NCI-H1694 treated with DMSO at 0.1 percent for 48 hours (cell line): ENCODE measurements around the gene PRKACA.

Experiments
- DNase-seq: peaks from one replicate; lab custom pipeline; 2025; lab: John Stamatoyannopoulos, UW

PRKACA gene

GRCh38 chr19:14116918-14117578, 514 bp downstream of the PRKACA start:
- no peak for DNase-seq

GRCh38 chr19:14116525-14116917, 1.0 kb downstream of the PRKACA start:
- DNase-seq: no peak

GRCh38 chr19:14115756-14116155, 1.8 kb downstream of the PRKACA start:
- no peak for DNase-seq

- no peak for DNase-seq
Observed at GRCh38 chr19:14114854-14115253, 2.7 kb downstream of the PRKACA start.

- no peak for DNase-seq
Observed at GRCh38 chr19:14114439-14114838, 3.1 kb downstream of the PRKACA start.

- DNase-seq: no peak
Observed at GRCh38 chr19:14113762-14114414, 3.7 kb downstream of the PRKACA start.

GRCh38 chr19:14112809-14113385, 4.7 kb downstream of the PRKACA start:
- no peak for DNase-seq

GRCh38 chr19:14112051-14112808, 5.3 kb downstream of the PRKACA start:
- no peak for DNase-seq

GRCh38 chr19:14111486-14111885, 6.1 kb downstream of the PRKACA start:
- DNase-seq: no peak

- DNase-seq: no peak
Observed at GRCh38 chr19:14110650-14111049, 6.9 kb downstream of the PRKACA start.

GRCh38 chr19:14107581-14108461, 9.7 kb downstream of the PRKACA start:
- DNase-seq: no peak

GRCh38 chr19:14106840-14107239, 10.7 kb downstream of the PRKACA start:
- no peak for DNase-seq

GRCh38 chr19:14105680-14106079, 11.9 kb downstream of the PRKACA start:
- no peak for DNase-seq

- DNase-seq: no peak
Observed at GRCh38 chr19:14103310-14103709, 14.3 kb downstream of the PRKACA start.

- DNase-seq: no peak
Observed at GRCh38 chr19:14102756-14103155, 14.8 kb downstream of the PRKACA start.

- DNase-seq: no peak
Observed at GRCh38 chr19:14102102-14102696, 15.4 kb downstream of the PRKACA start.

GRCh38 chr19:14101003-14101545, 16.5 kb downstream of the PRKACA start:
- no peak for DNase-seq

GRCh38 chr19:14097532-14098151, 19.9 kb downstream of the PRKACA start:
- DNase-seq: no peak

- no peak for DNase-seq
Observed at GRCh38 chr19:14096272-14096992, 21.1 kb downstream of the PRKACA start.

GRCh38 chr19:14094854-14095253, 22.7 kb downstream of the PRKACA start:
- DNase-seq: no peak
